Hematopoietic multipotent progenitor cell treated with erythropoietin and hydrocortisone succinate and interleukin-3 and kit ligand, for 4 days (in vitro differentiated cells): ENCODE data around the gene COL23A1.

Experiments
- DNase-seq: peaks from one replicate; pipeline ENCODE4 v3.0.0-alpha.2; 2015

COL23A1 gene

DNA sequence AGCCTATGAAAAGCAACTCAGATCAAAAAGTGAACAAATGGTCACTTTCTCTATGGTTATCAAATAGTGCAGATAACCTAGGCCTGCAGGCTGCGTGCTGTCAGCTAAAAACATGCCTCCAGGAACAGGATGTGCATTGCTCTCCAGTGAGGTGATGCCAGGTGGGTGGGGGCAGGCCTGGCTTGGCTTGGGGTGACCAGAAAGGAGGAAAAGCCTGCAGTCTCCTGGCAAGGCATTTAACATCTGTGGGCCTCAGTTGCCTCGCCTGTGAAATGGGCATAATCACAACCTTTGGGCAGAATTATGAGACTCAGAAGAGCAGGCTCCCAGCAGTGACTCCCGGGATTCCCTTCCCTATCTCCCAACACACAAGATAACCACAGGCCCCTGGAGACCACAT is 135.9 kb downstream of the COL23A1 start:
- DNase-seq = peak; percentile 43

DNA sequence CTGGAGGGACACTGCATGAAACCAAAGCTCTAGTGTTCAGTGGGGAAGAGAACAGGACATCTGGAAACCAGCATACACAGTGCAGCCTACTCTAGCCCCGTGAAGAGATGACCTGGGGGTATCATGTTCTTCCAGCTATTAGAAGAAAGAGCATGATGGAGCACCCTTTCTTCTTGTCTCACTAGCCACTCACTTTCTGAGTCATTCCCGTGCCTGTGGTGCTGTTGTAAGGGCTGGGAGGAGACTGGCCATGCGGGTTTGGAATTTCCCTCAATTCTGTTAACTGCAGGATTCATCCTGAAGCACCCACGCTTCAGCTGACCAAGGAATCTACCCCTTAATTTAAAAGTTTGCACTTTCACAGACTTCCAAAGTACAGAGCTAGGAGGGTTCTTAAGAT is 137.0 kb downstream of the COL23A1 start:
- no peak for DNase-seq

DNA sequence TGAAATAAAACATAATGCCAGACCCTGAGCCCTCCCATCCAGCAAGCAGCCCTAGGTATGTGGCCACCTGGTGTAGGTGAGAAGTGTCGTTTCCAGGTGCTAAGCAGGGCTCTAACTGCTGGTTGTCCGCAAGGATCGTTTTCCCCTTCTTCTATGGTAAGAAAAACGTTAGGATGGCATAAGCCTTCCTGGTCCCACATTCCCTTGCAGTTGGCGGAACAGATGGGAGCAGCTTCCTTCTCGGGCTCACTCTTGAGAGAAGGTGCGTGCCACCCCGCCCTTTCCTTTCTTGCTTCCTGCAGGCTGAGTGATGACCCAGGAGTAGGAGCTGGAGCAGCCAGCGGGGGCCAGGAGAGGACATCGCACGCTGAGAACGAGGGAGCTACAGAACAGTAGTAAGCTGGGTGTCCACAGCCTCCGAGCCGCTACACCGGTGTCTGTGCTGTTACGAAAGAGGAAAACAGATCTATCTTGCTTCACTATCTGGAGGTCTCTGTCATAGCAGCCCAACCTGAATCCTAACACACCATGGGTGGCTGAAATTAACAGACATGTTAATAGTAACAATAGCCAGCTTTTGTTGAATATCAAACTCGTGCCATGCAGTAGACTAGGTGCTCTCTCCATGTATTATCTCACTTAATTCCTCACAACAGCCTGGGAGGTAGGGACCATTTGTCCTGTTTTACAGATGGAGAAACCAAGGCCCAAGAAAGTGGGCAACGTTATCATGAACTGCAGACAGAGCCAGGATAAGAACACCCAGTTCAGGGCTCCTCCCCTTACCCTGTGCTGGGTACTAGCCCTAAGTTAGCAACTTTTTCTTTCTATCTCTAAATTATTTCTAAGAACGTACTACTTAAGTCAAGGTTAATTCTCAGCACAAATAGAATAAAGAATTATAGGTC is 139.8 kb downstream of the COL23A1 start:
- peak; percentile 74 for DNase-seq

DNA sequence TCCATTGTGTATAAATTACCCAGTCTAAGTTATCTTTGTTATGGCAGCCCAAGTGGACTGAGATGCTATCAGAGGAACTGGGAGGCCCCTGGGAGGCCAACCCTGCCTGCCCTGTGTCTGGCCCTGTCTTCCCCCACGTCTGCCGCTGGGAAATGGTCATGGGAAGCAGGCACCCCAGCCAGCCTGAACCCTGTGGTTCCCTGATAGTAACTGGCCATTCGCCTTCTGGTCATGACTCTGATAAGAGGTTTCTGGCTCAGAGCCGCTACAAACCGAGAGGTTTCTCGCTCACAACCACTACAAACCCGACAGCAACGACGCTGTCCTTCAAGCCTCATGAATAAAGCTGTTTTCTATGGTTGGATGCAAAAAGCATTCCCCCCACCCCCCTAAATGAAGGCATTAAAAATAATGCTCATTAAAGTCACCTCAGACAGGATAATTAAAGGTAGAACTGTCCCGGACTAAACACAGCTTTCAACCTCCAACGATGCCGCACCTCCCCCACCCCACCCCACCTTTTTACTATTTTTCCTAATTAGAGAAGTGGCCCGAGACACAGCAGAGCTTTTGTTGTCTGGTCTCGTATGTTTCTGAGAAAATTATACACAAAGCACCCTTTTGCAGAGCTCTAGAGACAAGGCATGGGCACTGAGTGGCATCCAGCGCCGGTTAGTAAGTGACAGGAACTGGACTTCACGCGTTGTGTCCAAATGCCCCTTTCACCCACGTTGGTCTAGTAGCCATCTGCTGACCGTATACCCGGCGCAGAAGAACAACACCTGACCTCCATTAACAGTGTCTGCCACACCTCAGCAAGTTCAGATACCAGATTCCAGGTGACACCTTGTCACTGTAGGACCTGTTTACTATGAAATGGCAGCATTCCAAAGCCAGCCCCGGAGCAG is 140.8 kb downstream of the COL23A1 start:
- peak; percentile 97 for DNase-seq

DNA sequence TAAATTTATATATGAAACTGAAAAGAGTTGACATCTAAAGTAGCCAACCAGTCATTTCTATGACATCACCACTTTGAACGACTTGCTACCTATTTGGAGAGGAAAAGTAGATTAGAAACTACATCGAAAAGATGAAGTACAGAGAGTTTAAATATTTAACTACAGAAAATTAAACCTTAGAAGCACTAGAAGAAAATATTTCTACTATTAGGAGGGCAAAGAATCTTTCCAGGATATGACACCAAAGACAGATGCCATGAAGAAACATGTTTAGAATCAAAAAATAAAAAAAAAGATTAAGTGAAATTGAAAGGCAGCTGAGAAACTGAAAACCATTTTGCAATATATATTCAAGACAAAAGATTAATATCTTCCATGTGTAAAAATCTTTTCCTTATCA is 144.7 kb downstream of the COL23A1 start:
- no peak for DNase-seq

DNA sequence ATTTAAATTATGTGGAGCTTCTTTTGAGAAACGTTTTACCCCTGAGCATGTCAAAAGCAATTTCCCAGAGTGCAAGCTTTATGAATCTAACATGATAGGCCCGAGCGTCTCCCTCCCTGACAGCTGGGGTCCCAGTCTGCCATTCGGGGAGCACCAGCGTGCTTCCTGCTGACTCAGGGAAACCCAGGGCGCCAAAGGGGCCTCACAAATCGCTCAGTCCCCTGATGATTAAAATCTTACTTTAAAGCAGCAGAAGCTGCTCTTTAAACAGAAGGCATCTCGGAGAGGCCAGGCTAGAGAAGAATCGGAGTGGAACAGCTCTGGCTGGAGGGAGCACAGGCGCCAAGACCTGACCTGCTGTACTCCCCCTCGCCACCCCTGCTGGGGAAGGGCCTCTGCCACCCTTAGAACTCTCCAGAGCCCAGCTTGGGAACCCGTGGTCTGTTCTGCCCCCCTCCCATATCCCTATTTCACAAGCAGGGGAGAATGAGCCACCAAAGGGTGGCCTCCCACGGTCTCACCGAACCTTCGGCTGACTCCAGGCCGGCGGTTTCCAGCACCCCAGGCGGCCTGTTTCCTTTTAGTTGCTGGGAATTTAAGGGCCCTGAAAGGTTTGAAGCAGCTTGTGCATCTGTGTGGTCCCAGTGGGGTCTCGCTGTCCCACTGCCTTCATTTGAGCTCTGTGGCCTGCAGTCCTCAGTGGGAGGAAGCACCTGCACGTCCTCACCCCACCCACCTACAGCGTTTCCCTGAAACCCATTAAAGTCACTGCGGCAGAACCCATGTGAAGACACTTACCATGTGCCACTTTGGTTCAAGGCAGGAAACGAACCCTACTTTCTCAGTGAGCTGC is 147.6 kb downstream of the COL23A1 start:
- no peak for DNase-seq

DNA sequence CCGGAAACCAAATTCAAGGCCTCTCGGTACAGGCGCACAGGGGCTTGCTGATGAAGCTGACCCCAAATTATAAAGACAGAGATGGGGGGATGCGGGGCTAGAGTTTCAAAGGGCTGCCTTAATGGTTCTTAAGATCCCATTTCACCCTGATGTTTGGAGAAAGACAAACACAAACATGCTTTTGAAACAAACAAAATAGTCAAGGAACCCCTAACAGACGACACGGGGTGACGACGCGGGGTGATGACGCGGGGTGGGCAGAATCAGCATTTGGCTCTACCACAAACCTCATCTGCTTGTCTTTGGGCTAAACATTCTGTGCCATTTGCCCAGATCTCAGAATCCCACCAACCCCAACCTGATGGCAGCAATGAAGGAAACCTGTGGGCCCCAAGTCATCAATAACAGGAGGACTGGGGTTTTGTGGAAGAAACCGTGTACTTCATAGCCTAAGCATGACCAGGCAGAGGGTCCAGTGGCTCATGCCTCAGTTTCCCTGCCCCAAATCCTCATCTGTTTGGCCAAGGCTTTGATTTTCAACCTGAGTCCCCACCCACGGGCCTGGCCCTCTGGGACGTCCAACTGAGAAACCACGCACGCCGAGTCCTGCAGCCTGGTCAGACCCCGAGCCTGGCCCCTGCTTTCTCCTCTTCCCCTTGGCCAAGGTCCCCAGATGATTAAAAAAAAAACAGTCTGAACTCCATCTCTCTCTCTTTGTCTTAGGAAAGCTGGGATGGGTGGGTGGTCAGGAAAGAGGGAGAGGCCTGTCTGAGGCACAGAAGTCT is 148.5 kb downstream of the COL23A1 start:
- no peak for DNase-seq

DNA sequence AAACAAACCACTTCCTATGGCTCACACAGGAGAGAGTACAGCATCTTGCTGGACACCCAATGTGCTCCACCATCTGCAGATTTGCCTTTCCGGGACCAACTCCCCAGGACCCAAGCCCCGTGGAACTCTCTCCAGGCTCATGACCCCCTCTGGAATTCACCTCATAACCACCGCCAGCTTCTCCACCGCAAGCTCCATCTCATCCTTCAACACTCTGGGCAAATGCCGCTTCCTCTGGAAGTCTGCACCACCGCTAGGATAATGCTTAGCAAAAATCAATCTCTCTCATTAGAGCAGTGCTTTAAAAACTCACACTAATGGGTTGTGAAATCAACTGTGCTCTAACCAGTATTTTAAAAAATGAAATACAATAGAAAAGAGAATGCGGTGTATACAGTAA is 150.0 kb downstream of the COL23A1 start:
- no peak for DNase-seq

DNA sequence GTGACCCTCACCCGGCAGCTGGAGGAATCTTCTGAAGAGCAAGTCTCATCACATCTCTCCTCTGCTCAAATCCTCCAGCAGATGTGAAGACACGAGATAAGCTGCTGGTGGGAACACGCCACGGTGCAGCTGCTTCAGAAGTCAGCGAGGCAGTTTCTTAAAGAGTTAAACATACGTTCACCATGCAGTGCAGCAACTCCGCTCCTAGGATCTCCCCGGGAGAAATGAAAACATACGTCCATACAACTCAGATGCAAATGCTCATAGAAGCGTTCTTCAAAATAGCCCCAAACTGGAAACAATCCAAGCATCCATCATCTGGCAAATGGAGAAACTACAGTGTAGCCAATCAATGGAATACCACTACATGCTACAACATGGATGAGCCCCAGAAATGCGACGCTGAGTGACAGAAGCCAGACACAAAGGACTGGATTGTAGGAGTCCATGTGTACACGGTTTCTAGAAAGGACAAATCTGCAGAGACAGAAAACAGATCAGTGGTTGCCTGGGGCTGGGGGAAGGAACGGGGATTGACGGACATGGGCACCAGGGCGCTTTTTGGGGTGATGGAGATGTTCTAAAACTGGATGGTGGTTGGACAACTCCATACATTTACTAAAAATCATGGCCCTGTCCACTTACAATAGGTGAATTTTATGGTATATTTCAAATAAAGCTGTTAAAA is 150.6 kb downstream of the COL23A1 start:
- DNase-seq = no peak

DNA sequence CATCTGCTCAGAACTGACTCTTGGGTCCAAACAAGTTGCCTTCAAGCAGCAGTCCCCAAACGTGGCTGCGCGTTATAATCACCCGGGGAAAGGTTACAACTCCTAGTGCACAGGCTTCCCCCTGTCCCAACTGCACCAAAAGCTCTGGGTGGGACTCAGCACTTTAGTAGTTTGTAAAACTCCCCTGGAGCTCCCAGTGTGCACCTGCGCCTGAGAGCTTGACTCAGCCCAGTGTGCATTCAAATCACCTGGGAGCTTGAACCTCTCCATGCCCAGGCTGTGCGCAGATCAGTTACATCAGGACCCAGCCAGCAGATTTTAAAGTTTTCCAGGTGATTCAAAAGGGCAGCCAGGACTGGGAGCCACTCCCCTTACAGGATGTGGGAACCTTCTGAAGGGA is 151.4 kb downstream of the COL23A1 start:
- DNase-seq = no peak

DNA sequence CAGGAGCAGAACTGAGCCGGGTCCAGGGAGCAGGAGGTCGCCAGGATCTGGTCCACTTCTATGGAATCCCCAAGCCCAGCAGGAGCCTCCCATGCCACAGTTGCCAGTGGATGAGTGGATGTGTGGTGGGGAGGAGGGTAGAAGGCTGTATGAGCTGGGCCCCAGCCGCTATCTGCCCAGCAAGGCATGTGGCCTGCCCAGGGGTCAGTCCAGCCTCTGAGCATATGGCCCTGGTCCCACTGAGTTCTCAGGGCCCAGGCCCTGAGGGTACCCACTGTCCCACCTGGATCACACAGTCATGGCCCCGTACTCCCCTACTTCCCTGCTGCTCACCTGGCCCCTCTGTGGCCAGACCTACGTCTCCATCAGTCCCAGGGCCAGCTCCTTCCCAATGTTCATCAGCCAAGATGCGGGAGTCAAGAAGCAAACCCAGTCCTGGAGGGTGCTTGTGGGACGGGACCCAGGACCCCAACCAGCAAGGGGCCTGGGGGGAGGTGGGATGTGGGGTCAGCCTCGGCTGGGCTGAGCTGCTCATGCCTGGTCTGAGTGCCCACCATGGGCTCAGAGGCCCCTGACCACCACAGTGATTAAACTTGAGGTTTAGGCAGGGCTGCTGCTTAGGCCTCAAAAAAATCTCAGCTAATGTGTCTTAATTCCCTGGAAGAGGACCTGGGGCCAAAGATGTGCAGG is 152.7 kb downstream of the COL23A1 start:
- DNase-seq = no peak

DNA sequence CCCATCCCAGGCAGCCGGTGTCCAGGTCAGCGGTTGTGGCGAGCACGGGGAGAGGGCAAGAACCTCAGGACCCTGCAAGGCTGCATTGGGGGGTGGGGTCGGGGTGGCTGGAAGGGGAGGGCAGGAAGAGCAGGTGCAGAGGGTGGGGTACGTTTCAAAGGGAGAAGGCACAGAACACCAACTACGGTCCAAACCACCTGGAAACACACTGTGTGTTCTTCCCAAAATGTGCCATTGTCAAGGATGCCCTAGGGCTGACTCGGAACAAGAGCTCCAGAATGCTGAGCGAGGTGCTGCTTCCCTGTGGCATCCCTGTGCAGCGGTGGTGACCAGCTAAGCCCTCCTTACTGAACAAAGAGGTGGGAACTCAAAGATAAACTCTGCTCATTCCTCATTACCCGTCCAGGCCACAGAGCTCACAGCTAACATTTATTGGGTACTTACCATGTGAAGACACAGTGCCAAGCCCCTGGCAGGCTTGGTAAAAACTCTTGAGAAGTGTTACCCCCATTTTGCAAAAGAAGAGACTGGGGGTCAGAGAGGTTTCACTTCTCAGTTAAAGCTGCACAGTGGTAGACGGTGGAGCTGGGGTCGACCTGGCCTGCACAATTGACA is 153.8 kb downstream of the COL23A1 start:
- no peak for DNase-seq

DNA sequence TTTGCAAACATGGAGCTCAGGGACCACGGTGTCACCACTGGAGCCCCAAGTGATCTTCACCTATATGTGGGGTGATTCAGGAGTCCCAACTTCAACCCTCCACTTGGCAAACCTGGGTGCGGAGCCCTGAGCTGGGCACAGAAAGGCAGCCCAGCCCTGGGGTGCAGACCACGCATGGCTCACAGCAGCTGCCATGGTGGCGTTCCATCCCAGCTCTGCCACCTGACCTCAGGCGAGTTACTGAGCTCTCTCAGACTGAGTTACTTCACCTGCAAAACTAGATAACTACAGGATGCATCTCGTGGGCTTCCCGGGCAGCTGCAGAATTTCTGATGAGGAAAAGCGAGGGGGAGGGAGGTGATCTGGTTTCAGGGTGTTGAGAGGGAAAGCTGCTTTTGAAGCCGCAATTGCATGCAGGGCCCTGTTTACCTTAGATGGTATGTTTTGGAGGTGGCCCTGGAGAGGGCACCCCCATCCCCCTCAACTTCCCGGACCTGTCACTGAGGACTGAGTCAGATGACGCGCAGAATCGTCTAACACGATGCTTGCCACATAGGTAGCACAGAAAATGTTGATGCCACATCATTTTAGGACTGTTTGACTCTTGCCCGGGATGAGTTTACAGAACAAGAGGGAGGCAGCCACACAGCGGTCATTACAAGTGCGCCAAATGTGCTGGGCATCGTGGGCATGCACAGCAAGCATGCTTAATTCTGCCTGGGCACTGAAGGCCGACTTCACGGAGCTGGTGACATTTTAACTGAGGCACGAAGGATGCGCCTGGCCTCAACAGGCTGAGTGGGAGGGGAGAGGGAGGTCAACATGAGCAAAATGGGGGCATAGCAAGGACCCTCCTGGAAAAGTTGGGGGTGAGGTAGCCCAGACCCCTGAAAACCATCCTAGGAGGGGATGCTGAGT is 154.6 kb downstream of the COL23A1 start:
- DNase-seq = no peak

DNA sequence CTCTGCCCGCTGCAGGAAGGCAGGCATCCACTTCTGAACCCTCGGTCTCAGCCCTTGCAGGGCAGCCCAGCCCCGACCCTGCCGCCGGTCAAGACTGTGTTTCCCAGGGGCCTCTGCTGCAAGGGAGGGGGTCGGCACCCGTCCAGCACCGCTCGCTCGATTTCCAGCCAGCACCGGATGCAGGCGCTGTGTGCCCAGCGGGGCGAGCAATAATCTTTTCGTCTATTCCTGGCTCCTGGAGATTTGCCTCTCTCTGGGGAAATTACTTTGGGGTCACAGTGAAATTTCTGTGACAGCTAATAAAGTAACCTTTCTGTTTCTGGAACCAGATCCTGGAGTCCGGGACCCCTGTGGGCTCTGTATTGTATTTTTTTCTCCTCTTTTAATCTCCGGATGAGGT is 155.3 kb downstream of the COL23A1 start:
- DNase-seq = no peak

DNA sequence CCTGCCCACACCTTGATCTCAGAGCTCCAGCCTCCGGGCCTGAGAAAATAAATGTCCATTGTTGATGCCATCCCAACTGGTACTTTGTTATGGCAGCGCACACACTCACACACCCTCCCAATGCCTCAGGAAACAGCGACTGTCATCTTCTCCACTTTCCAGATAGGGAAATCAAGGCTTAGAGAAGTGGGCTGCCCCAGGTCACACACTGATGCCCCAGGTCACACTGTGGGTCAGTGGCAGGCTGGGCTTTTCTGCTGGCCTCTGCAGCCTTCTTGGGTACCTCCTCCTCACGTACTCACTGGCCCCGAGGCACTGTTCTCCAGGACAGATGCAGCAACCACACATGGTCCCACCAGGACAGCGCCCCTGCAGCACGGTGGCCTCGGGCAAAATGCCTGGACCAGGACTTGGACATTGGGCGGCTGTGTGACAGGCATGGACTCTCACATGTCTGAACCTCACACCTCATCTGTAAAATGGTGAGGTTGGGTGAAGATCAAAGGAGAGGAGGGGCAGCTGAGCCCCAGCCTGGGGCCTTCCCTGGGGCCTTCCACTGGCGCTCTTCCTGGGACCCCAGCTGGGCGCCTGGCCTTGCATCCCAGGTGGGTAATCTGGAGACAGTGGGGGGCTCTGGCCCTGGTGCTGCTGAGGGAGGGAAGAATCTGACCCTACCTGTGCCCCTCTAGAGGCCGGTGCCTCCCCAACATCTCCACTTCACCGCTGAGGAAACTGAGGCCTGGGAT is 156.0 kb downstream of the COL23A1 start:
- DNase-seq = no peak

DNA sequence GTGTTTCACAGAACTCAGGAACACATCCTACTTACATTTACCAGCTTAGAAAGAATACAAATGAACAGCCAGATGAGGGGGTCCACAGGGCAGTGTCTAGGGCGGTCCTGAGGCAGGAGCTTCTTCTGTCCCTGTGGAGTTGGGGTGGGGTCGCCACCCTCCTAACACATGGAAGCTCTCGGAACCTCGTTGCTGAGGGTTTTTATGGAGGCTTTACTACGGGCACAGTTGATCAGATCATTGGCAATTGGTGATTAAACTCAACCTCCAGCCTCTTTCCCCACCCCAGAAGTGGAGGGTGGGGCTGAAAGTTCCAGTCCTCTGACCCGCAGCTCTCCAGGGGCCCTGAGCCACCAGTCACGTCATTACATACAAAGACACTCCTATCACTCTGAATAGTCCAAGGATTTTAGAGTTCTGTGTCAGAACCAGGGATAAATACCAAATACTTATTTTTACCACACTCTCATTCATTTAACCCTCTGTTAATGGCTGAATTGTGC is 156.9 kb downstream of the COL23A1 start:
- no peak for DNase-seq

DNA sequence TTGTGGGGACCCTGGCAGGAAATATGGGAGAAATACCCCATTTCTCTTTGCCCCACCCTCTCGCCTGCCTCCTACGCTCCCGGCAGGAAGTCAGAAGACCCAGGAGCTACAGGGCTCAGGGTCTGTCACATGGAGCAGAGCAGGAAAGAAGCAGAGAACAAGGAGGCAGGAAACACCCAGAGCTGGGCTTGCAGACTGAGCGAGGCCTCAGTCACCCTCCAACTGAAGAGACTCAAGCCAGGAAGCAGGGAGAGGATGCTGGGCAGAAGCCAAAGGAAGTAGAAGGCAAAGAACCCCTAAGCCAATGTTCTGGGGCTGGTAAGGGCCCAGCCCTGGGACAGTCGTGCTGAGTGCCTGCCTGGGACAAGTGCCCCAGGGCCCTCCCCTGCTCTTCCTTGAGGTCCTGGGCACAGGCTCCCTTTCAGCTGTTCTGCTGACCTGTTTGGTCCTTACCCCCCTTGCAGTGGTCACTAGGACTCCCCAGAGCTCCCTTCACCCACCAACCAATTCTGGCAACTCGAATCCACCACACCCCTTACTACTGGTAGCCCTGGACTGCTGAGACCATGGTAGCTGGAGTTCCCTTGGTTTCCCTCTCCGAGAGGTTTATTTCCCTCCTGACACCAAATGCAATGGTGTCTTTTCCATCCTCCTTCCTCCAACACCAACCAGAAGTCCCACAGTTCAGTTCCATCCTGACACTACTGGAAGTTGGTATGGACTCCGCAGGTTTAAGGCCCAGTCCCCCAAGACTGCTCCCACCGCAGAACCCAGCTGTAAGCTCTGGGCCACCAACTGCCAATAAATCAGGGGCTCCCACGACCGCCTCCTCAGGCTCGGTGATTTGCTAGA is 157.5 kb downstream of the COL23A1 start:
- DNase-seq = no peak
